Activated B cell treated with CpG ODN at 0.5 μM for 24 hours (primary cell): ENCODE data around the gene PURA. TPM values are rescaled to one million over a fixed set of nuclear protein-coding genes. Genes with fewer than 3 reads are reported as not detected.
A peak's percentile ranks its signal among the peaks of the same experiment; 100 is the strongest.

Experiments used
- ATAC-seq: fragments of 200-7000 bp; cut with Tn5 transposase; one replicate; pipeline ENCODE4 v1.10.0; 2021; ENCODE audit warnings: low read depth, mild to moderate bottlenecking, moderate library complexity
- CTCF ChIA-PET: fragments of 350-600 bp; sonication (Branson Sonifier 250); formaldehyde crosslinking; loops from one replicate; lab custom pipeline; 2021; ENCODE audit warnings: antibody characterized with exemption; lab: Charles Lee
- POLR2A ChIA-PET: fragments of 350-600 bp; sonication (Branson Sonifier 250); formaldehyde crosslinking; loops from one replicate; lab custom pipeline; 2021; ENCODE audit warnings: antibody characterized with exemption; lab: Charles Lee
- DNase-seq: peaks from one replicate; pipeline ENCODE4 v3.0.0; 2022
- H3K27ac Mint-ChIP-seq: one replicate; pipeline ENCODE4 v1.8.0; 2020; ENCODE audit warnings: mixed read lengths
- H3K27me3 Mint-ChIP-seq: one replicate; pipeline ENCODE4 v1.8.0; 2021; ENCODE audit warnings: mixed read lengths
- H3K36me3 Mint-ChIP-seq: one replicate; pipeline ENCODE4 v1.8.0; 2021; ENCODE audit warnings: low read depth, mixed read lengths
- H3K4me1 Mint-ChIP-seq: one replicate; pipeline ENCODE4 v1.8.0; 2021; ENCODE audit warnings: mixed read lengths
- H3K4me3 Mint-ChIP-seq: one replicate; pipeline ENCODE4 v1.8.0; 2020; ENCODE audit warnings: mild to moderate bottlenecking, mixed read lengths
- H3K9me3 Mint-ChIP-seq: one replicate; pipeline ENCODE4 v1.8.0; 2020; ENCODE audit warnings: mixed read lengths
- CTCF ChIP-seq: fragments of 200-600 bp; IDR thresholded peaks from one replicate; pipeline ENCODE4 v1.8.0; 2022; ENCODE audit warnings: antibody characterized with exemption, mild to moderate bottlenecking
- intact Hi-C: fragments of 100-400 bp; cut with micrococcal nuclease; formaldehyde crosslinking; loops from one replicate; pipeline ENCODE4 v1.15.1; 2024
- total RNA-seq: library from RNA; stranded (reverse); gene quantifications from 2 replicates; pipeline ENCODE4 v1.2.3, GENCODE V29; 2022

The PURA gene
- total RNA-seq: 13.2 and 14.9 TPM in 2 replicates

GRCh38 chr5:140113699-140114263 lies at the start of gene PURA:
PURA (plus strand) TSS chr5:140114109; CDS start chr5:140114182, 73 bp downstream.
- ChIA-PET POLR2A (interaction anchor here (0.6 to 1.9 kb wide), 11 partner anchors 18 to 1736 kb away, joined by 3 to 9 read pairs (median 3); partner anchors contain the start of genes ANKHD1 and CYSTM1), CTCF (interaction anchor here (1.0 to 6.2 kb wide), 3 partner anchors 10 to 41 kb away, joined by 3 to 59 read pairs (median 6); no protein-coding TSS in a partner anchor)
- peak; percentile 90 for ATAC-seq
- H3K9me3 Mint-ChIP-seq: no peaks in the 10 kb centered on the region
- H3K4me1 Mint-ChIP-seq: peaks cover 72% of the 10 kb centered on the region
- peak; percentile 92 for DNase-seq
- TF ChIP-seq CTCF: no peak
- H3K27me3 Mint-ChIP-seq: peaks cover 6% of the 10 kb centered on the region
- H3K27ac Mint-ChIP-seq: peak within 1 kb of the TSS; percentile 92
- H3K36me3 Mint-ChIP-seq: no peaks in the 10 kb centered on the region
- intact Hi-C loops: loop anchor here (1.0 to 10.0 kb wide), 8 partner anchors 17 to 721 kb away; partner anchors contain the start of genes CYSTM1 and WDR55
- H3K4me3 Mint-ChIP-seq: peak within 1 kb of the TSS; percentile 94

GRCh38 chr5:140072812-140073211 lies 41.1 kb upstream of the PURA start:
- H3K27ac Mint-ChIP-seq: no peak overlapping the region
- no peak for ATAC-seq
- intact Hi-C loops: loop anchor here (1.0 to 2.0 kb wide), 3 partner anchors 42 to 84 kb away; partner anchors contain the start of gene PURA
- H3K27me3 Mint-ChIP-seq: peaks cover 22% of the 10 kb centered on the region
- H3K36me3 Mint-ChIP-seq: no peaks in the 10 kb centered on the region
- H3K4me1 Mint-ChIP-seq: no peaks in the 10 kb centered on the region
- H3K4me3 Mint-ChIP-seq: no peak overlapping the region
- no peak for TF ChIP-seq CTCF
- ChIA-PET CTCF (interaction anchor here (0.8 to 8.5 kb wide), 17 partner anchors 9 to 283 kb away, joined by 3 to 116 read pairs (median 4); partner anchors contain the start of gene PURA), POLR2A (interaction anchor here (1.7 kb wide), 1 partner anchor 71 kb away, joined by 5 read pairs; no protein-coding TSS in a partner anchor)
- no peak for DNase-seq
- no peaks in the 10 kb centered on the region for H3K9me3 Mint-ChIP-seq

- Mint-ChIP-seq H3K9me3 (no peaks in the 10 kb centered on the region), H3K4me1 (no peaks in the 10 kb centered on the region), H3K36me3 (no peaks in the 10 kb centered on the region), H3K4me3 (no peak overlapping the region), H3K27me3 (peaks cover 17% of the 10 kb centered on the region), H3K27ac (no peak overlapping the region)
- DNase-seq: no peak
- intact Hi-C loops: loop anchor here (1.0 to 2.0 kb wide), 3 partner anchors 42 to 84 kb away; partner anchors contain the start of gene PURA
- POLR2A ChIA-PET: interaction anchor here (1.7 kb wide), 1 partner anchor 71 kb away, joined by 5 read pairs; no protein-coding TSS in a partner anchor
- peak; percentile 87 for TF ChIP-seq CTCF
- CTCF ChIA-PET: interaction anchor here (0.8 to 8.5 kb wide), 17 partner anchors 8 to 282 kb away, joined by 3 to 116 read pairs (median 4); partner anchors contain the start of gene PURA
- no peak for ATAC-seq
These were observed 40.6 kb upstream of the PURA start for GRCh38 chr5:140073296-140073695.

GRCh38 chr5:140075371-140075770 lies 38.5 kb upstream of the PURA start:
- POLR2A ChIA-PET: interaction anchor here (0.8 kb wide), 1 partner anchor 32 kb away, joined by 3 read pairs; no protein-coding TSS in a partner anchor
- Mint-ChIP-seq H3K9me3 (no peaks in the 10 kb centered on the region), H3K27me3 (peaks cover 20% of the 10 kb centered on the region), H3K4me1 (no peaks in the 10 kb centered on the region), H3K27ac (no peak overlapping the region), H3K4me3 (no peak overlapping the region), H3K36me3 (no peaks in the 10 kb centered on the region)
- no peak for ATAC-seq
- no peak for DNase-seq
- no peak for TF ChIP-seq CTCF
- CTCF ChIA-PET: interaction anchor here (7.5 to 8.5 kb wide), 2 partner anchors 68 to 80 kb away, joined by 65 to 116 read pairs; no protein-coding TSS in a partner anchor
- intact Hi-C loops: no loop called here

- no peak for ATAC-seq
- no peak for TF ChIP-seq CTCF
- peaks cover 22% of the 10 kb centered on the region for H3K27me3 Mint-ChIP-seq
- H3K4me3 Mint-ChIP-seq: no peak overlapping the region
- H3K4me1 Mint-ChIP-seq: no peaks in the 10 kb centered on the region
- no peak overlapping the region for H3K27ac Mint-ChIP-seq
- ChIA-PET CTCF (interaction anchor here (7.5 to 8.5 kb wide), 2 partner anchors 68 to 79 kb away, joined by 65 to 116 read pairs; no protein-coding TSS in a partner anchor), POLR2A (interaction anchor here (0.6 to 0.8 kb wide), 2 partner anchors 32 to 36 kb away, joined by 3 to 5 read pairs; no protein-coding TSS in a partner anchor)
- intact Hi-C loops: no loop called here
- DNase-seq: no peak
- H3K36me3 Mint-ChIP-seq: no peaks in the 10 kb centered on the region
- no peaks in the 10 kb centered on the region for H3K9me3 Mint-ChIP-seq
These were observed 37.8 kb upstream of the PURA start for GRCh38 chr5:140076142-140076541.
